ENCODE data around the gene SMTNL2.
"Not testable (repeated sequence)": the region's sequence is repeated elsewhere in the genome, so short reads cannot be mapped to it uniquely, and the experiment has no call there.

SMTNL2 gene

DNA sequence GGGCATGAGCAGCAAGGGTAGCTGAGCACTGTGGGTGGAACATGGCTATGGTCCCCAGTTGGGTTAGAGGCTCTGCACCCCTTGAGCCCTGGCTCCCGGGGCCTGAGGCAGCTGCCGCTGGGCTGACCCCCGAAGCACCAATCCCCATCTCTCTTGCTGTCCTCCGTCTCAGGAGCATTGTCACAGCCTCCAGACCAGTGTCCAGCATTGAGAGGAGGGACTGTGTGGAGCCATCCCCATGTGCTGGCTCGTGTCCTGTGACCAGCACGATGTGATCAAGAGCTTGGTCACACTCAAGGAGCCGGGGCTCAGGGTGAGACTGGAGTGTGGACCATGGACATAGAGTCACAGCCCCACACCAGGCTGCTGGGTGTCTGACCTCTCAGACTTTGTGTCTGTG is 2.9 kb downstream of the SMTNL2 start:
- no peak for DNase-seq

DNA sequence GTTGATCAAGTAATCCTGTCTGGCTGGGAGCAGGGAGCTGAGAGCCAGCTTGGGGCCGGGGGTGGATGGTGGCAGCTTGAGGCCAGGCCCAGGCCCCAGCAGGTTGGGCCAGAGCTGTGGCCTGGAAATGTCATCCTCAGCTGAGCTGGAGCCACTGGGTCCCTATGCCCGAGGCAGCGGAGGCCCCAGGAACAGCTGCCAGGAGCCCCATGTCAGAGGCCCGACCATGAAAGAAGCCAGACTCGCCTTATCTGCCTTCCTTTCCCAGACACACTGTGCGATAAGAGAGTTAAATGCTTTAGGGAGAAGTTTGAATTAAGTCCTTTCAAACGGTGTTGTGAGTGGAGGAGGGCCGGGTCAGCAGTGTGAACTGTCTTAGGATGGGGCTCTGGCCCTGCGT is 3.5 kb downstream of the SMTNL2 start:
- no peak for DNase-seq

DNA sequence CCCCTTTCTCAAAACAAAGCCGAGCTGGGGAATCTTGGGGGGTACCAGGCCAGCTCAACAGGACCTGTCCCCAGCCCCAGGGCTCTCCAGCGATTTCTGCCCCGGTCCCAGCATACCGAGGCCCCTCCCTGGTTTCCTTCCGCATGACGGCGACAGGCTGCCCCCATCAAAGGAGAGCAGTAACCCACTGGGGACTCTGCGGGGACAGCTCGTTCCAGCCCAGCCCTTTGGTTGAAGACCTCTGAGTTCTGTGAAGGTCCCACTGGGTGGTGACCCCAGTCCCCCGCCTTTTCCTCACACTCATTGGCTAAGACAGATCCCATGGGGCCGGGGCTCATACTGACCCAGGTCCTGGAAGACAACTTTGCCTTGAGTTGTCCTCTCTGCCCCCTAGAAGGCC is 4.1 kb downstream of the SMTNL2 start:
- DNase-seq = no peak

DNA sequence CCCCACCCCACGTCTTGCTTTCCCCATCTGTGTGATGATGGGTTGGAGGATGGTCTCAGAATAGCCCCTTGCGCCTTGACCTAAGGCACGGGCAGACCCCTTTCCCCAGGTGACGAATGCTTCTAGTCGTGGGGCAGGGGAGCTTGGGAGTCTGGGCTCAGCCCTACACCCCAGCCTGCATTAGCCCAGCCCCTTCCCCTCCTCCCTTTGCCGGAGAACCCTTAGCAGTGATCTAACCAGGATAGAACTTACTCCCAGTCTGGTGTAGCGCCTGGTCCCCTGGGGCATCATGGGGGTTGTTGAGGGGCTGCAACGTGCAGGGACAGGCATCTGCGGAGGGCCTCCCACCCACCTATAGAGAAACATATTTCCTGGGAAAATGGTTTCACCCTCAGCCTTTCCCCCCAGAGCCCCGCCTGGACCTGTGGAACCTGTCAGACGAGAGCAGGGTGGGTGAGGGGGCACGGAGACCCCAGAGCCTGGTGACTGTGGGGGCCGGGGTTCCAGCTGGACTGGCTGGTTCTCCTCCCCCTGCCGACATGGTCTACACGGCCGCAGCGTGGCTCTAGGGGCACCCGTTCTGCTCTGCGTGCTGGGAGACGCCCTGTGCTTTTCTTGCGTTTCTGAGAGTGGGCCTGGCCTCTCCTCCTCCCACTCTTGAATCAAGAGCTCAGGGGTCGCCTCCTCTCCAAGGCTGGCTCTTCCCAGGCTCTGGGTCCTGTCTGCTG is 4.7 kb downstream of the SMTNL2 start:
- DNase-seq = no peak

DNA sequence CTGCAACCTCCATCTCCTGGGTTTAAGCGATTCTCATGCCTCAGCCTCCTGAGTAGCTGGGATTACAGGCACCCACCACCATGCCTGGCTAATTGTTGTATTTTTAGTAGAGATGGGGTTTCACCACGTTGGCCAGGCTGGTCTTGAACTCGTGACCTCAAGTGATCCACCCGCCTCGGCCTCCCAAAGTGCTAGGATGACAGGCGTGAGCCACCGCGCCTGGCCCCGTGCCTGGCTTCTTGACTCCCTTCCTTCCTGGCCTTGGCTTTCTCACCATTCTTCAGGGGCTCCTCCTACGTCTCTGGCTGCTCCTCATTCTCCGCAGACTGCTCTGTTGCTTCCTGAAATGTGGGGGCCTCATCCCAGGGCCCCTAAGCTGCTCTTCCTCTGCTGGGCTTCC is 5.7 kb downstream of the SMTNL2 start:
- DNase-seq = not testable (repeated sequence)

DNA sequence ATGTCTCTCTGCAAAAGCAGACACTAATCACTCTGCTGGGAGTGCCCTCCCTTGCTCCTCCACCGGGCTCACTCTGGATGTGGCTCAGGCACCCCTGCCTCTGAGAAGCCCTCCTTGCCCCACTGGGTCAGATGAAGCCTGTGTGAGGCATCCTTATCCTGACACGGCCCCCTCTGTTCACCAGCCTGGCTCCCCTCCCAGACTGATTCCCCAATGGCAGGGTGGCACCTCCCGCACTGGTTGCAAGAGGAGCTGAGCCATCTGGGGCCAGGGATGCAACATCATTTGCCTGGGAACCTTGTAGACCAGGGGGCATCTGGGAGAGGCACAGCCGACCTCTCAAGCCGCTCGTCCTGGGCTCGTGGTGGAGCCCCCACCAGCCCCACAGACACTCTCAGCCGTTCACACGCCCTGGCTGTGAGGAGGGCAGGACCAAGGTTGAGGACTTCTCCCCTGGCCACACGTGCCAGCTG is 6.7 kb downstream of the SMTNL2 start:
- DNase-seq = no peak

DNA sequence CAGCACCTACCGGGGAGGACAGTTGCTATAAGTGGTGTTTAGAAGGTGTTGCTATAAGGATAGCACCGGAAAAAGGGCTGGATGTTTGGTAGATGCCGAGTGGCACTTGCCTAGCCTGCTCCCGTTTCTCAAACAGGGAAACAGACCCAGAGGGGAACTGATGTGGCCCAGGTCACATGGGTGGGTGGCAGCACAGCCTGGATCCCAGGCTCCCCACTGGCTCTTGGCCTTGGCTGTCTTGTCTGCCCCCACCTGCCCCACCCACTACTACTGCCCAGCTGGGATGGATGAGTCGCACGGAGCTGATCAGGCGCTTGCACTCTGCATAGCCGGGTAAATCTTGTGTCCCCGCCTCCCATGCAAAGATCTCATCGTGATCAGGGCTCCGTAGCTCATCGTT is 7.2 kb downstream of the SMTNL2 start:
- DNase-seq = no peak

DNA sequence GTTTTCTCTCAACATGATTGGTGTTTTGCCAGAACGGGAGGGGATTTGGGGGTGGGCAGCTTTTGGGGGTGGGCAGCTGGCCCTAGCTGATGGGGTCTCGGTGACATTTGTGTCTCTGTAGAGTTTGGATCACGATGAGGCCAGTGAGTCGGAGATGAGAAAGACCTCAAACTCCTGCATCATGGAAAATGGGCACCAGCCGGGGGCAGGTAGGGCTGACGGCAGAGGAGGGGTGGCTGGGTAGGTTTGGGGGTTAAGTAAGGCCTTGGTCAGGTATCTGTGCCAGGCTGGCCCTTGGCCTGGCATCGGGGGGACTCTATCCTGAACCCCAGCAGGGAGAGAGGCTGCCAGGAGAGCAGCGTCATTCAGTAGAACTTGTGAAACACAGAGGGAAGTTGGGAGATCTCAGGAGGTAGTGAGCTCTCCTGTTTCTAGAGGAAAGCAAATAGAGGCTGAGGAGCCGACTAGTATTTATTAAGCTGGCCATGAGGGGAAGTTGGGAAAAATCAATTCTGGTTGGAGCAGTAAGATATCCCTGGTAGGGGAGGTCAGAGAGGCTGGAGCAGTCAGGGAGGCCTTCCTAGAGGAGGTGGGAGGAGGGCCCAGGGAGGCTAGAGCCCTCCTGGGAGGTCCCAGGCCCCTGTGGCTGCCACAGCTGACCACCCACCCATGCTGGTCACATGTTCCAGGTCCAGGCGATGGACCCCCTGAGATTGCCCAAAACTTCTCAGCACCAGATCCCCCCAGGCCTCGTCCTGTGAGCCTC is 8.1 kb downstream of the SMTNL2 start:
- no peak for DNase-seq

DNA sequence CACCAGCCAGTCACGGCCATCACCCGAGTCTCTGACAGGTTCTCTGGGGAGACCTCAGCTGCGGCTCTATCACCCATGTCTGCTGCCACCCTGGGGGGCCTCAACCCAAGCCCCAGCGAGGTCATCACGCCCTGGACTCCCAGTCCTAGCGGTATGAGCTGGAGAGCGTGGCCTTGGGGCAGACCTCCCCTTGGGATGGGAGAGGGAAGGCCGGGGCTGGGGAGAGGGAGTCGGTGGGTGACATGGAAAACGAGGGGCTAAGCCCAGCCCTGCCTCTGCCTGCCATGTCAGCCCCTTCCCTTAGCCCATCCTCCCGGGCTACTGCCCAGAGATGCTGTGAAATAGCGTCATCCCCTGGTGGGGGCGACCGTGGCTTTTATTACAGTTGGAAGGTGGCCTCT is 8.7 kb downstream of the SMTNL2 start:
- no peak for DNase-seq

DNA sequence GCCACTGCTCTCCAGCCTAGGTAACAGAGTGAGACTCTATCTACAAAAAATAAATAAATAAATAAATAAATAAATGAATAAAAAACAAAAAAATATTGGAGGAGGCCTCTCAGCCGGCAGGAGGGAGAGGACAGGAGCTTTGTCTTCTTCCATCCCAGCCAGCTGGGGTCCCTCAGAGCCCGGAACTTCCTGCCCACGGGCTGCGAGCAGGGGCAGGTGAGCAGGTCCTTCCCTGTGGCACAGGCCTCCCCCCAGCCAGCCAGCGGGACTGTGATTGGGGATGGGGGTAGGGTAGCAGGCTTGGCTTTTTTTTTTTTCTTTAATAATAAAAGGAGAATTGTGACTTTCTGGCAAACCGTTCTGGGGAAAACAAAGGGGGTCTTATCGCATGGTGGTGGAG is 10.1 kb downstream of the SMTNL2 start:
- no peak for DNase-seq

DNA sequence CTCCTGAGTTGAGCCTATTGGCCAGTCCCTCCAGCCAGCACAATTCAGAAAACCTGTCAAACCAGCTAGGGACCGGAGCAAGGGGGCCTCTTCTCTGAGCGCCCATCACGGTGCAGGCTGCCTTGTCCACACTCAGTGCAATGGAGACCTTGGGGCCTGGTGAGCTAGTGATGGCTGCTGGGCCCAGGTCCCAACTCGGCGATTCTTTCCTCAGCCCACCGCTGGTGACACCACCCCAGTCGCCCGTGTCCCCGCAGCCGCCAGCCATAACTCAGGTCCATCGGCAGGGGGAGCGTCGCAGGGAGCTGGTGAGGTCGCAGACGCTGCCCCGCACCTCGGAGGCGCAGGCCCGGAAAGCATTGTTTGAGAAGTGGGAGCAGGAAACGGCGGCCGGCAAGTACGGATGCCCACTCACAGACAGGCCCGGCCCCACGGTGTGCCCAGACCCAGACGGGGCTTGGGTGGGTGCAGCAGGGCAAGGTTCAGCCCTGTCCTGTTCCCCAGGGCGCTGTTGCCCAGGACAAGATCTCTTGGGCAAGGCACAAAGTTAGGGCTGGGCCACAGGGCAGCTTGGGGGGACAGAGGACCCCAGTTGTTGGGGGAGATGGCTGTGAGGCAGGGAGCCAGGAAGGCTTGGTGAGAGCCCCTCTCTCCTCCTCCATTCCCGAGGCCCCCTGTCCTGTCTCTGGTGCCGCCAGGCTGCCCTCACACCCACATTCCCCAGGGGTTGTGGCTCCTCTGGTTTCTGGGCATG is 10.8 kb downstream of the SMTNL2 start:
- DNase-seq = peak; percentile 48

DNA sequence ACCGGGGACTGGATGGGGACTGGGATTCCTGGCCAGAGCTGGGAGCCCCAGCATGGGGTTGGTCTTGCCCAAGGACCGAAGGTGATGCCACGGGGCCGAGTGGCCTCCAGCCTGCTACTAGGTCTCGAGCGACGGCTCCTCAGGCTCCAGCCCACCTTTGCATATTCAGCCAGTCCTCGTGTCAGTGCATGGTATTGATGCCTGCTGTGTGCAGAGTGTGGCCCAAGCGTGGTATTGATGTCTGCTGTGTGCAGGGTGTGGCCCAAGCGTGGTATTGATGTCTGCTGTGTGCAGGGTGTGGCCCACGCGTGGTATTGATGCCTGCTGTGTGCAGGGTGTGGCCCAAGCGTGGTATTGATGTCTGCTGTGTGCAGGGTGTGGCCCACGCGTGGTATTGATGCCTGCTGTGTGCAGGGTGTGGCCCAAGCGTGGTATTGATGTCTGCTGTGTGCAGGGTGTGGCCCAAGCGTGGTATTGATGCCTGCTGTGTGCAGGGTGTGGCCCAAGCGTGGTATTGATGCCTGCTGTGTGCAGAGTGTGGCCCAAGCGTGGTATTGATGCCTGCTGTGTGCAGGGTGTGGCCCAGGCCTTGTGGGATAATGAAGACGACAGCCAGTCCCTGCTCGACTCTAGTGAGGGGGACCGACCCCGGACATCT is 11.5 kb downstream of the SMTNL2 start:
- not testable (repeated sequence) for DNase-seq

DNA sequence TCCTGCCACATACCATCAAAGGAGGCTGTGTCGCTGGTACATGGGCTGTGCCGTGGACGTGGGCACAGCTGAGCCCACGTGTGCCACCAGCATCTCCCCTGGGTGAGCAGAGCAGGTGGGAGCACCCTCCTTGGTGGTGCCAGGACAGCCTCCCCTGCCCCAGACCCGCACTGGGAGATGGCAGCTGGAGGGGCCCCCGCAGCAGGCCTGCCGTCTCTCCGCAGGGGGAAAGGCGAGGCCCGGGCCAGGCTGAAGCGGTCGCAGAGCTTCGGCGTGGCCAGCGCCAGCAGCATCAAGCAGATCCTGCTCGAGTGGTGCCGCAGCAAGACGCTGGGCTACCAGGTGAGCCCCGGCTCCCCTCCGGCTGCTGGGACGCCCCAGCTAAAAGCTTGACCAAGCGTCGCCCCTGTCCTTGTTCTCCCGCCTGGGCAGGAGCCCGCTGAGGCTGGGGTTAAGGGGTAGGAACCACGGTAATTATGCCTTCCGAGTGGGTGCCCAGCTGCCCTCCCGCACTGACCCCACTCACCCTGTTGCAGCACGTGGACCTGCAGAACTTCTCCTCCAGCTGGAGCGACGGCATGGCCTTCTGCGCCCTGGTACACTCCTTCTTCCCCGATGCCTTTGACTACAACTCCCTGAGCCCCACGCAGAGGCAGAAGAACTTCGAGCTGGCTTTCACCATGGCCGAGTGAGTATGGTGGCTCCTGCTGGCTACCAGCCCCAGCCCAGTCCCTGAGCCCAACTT is 12.5 kb downstream of the SMTNL2 start:
- no peak for DNase-seq

DNA sequence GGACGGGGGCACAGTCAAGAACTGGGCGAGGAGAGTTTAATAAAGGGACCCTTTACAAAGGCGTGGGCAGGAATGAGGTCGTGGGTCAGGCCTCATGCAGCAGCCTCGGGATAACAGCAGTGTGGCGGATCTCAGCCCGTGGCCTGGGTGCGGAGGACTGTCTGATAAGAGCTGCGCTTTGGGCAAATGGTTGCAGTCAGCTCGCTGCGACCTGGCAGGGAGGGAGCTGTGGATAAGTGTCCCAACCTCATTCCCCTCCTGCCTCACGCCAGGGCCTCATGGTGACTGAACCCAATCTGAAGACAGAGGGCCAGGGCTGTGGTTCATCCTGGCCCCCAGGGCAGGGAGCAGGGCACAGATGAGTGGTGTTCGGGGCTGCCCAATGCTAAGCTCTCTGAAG is 13.6 kb downstream of the SMTNL2 start:
- no peak for DNase-seq

DNA sequence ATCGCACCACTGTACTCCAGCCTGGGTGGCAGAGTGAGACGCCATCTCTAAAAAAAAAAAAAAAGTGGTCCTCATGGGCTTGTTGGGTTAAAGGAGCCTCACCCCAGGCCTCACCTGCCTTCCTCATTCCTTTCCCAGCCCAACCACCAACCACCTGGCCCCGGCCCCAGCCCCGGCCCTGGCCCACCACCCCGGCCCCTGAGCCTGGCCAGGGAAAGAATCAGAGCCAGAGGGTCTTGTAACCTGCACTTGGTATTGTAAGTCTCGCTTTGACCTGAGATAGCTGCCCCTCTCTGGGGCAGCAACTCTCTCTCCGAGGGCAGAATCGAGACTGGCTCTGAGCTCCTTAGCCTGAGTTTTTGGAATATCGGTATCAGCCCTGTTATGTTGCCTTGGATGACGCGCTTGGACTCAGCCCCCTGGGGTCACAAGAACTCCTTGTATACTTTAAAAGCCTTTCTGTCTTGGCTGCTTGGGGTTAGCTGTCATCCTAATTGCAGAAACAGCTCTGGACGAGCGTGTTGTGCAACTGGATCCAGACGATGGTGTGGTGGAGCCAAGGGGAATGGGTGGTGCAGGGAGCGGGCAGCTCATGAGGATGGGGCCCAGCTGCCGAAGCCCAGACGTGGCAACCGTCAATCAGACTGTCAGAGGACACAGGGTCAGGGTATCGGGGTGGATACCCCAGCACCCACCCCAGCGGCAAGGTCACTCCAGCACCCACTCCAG is 14.6 kb downstream of the SMTNL2 start:
- no peak for DNase-seq

DNA sequence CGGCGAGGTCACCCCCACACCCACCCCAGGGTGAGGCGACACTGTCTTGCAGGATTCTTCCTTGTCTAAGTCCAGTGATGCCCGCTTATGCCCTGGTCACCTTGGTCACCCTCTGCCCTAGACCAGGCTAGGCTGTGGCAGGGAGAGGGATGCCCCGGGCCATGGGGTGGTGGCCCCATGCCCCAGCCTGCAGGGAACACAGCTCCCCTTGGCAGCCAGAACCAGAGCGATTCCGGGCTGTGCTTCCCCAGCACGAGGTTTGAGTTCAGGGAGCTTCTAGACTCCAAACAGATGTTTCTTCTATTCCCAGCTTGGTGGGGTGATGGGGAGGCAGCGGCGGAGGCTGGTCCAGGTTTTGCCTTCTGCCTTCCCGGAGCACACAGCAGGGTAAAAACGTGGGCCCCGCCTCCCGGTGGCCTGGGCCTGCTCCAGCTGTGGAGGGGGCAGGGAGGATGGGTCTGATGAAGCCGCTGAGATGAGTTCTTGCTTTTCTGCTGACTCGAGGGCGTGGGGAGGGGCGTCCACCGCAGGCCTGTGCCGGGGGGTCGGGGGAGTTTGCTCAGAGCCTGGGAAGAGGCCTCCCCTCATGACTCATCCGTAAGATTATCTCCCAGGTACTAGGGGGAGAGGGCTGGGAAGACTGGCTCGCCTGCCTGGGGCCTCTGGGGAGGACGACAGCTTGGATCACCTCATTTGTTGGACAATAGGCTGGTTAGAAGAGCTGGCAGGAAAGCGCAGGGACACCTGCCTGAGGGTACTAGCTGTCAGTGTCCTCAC is 15.4 kb downstream of the SMTNL2 start:
- DNase-seq = no peak

DNA sequence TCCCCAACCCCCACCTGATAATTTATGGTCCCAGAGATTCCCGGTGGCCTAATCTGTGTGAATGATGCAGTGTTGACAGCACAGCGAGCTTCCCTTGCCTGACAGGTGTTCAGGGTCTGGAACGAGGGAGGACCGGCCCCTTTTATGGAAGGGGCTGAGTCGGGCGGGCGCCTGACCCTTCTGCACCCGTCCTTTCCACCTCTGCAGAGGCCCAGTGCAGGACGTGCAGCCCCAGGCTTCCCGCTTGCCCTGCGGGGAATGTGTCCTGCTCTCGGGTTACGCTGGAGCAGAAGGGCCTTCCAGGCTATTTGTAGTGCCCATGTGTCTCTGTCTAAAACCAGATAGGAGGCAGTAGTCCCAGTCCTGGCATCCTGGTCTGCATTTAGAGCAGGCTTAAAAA is 16.2 kb downstream of the SMTNL2 start:
- DNase-seq = no peak

DNA sequence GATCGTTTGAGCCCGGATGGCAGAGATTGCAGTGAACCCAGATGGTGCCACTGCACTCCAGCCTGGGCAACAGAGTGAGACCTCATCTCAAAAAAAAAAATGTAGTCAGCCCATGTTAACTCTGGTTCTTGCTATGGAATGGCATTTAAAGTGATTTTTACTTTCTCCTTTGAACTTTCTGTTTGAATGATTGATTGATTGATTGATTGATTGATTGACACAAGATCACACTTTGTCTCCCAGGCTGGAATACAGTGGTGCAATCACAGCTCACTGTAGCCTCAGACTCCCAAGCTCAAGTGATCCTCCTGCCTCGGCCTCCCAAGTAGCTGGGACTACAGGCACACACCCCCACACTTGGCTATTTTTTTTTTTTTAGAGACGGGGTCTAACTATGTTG is 17.0 kb downstream of the SMTNL2 start:
- DNase-seq = no peak

DNA sequence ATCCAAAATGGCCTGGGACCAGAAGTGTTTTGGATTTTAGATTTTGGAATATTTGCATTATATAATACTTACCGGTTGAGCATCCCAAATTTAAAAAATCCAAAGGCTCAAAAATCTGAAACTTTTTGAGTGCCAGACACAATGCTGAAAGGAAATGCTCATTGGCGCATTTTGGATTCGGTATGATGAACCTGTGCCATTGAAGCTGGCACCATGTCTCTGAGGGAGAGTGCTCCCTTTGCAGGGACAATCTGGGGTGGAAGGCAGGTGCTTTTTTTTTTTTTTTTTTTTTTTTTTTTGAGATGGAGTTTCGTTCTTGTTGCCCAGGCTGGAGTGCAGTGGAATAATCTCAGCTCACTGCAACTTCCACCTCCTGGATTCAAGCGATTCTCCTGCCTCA is 17.7 kb downstream of the SMTNL2 start:
- DNase-seq = no peak

DNA sequence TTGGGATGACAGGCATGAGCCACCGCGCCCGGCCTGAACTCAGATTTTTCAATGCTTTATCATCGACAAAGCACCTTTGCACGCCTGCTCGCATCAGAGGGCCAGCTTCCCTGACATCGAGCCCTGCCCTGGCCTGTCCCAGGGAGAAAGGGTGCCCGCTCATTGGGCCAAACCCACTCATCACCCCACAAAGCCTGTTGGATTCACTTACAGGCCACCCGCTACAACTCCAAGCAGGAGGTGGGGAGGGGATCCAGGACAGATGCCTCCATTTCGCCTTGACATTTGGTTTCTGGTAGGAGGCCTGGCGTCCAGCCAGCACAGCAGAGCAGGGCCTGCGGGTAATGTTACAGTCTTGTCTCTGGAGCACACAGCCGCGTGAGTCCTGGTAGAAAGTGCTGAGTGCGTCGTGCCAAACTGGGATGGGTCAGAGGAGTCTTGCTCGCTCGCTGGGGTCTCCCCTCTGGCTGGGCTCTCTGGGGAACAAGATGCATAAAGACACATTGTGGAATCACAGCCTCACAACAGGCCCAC is 19.8 kb downstream of the SMTNL2 start:
- no peak for DNase-seq

DNA sequence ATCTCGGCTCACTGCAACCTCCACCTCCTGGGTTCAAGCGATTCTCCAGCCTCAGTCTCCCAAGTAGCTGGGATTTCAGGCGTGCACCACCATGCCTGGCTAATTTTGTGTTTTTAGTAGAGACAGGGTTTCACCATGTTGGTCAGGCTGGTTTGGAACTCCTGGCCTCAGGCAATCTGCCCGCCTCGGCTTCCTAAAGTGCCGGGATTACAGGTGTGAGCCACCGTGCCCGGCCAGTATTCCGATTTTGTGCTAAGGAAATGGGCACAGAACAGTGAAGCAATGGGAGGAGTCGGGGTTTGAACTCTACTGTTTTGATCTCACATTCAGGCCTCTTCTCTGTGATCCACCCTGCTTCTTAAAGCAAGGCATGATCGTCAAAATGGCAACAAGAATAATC is 20.4 kb downstream of the SMTNL2 start:
- not testable (repeated sequence) for DNase-seq
